GM18907 (cell line): Measurements from ENCODE around the gene SYNDIG1L.
"Not testable (repeated sequence)": the region's sequence is repeated elsewhere in the genome, so short reads cannot be mapped to it uniquely, and the experiment has no call there.

Experiments
- ATAC-seq: cut with Tn5 transposase; IDR thresholded peaks from one replicate; pipeline ENCODE4 v1.9.1; 2021; ENCODE audit warnings: mild to moderate bottlenecking, moderate library complexity; ENCODE audit not compliant: unreplicated experiment

Gene SYNDIG1L

DNA sequence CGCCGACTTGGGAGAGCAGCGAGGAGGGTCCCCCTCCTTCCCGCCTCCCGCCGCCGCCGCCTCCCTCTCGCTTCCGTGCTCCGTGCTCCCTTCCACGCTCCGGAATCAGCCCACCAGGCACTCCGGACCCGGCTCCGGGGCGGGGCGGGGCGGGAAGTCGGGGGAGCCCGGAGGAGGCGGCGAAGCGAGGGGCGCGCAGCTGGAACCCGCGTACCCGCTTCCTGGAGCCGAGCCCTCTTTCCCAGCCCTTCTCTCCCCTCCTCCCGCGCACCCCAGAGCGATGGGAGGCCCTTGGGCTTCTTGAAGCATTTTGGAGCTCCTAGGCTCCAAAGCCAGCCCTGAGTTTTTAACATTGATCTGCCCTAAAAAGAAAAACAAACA, at the start of gene SYNDIG1L:
Gene SYNDIG1L (minus strand): TSS at position 9 of the 381 bp plus-strand sequence. CDS start 16,466 bp downstream, outside the sequence.
- no peak for ATAC-seq

- no peak for ATAC-seq
Observed at GRCh38 chr14:74475678-74476077, 49.7 kb upstream of the SYNDIG1L start.

- no peak for ATAC-seq
Observed at GRCh38 chr14:74474376-74474775, 48.4 kb upstream of the SYNDIG1L start.

DNA sequence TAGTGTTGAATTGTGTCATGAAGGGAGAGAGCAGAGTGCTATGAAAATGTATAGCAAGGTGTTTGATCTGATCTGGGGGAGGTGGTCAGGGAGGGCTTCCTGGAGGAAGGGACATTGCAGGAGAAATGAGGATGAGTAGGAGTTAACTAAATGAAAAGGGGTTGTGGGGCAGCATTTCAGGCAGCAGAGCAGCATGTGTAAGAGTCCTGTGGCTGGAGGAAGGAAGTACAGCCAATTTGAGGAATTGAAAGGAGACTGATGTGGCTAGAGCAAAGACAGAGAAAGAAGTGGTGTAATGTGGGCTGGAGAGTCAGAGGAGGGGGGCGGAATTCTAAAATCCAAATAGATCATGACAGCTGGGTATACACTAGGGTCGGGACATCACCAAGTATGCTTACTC, 46.6 kb upstream of the SYNDIG1L start:
- ATAC-seq: no peak

DNA sequence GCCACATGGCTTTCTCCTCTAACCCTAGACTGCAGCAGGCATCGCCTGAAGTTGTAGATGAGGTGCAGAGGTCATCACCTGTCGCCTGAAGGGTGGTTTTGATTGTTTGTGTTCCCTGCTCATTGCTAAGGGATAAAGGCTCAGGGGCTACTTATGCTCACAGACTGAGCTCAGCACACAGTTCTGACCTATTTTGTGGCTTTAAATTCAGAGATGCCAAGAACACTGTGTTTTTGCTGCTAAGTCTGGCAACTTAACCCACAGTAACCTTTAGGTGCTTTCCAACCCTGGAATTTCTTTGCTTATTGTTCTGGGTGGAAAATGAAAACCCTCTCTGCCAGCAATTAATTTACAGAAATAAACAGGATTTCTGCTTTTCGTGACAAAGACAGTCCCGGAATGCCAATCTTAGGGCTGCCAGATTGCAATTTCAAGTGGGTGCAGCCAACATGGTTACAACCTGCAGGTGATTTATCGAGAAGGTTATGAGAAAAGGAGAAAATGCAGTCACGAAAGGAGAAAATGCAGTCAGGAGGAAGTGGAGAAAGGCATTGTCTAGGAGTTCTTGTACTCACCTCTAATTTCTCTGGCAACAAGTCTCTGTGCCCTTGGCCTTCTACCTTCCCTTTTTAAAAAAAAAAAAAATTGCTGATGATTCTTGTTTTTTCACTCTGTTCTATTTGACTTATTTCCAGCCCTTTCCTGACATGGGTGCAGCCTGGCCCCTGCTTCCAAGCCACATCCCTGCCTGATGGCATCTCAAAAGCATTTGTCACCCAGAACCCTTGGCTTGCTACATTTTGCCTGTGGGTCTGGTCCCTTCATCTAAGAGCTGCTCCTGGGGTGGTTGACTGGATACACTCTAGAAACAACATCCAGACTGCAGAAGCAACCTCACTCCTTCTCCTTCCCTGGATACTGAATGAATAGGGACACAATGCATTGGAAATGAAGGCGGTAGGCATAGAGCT, 43.8 kb upstream of the SYNDIG1L start:
- no peak for ATAC-seq

DNA sequence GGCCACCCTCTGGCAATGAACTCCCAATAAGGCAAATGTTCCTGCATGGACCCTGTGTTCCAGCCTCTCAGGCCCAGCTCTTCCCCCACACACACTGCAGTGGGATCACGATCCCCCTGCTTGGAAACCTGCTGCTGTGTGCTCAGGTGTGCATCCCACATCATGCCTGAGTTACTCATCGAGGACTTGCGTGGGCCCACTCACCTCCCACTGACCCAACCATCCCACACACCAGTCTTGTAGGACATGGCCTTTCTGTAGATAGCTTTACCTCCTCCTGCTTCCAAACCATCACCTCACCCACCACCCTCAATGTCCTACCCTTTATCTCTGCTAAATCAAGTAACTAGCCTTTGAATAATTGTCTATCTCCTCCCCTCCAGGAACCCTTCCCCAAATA, 42.5 kb upstream of the SYNDIG1L start:
- no peak for ATAC-seq

GRCh38 chr14:74465335-74465734, 39.3 kb upstream of the SYNDIG1L start:
- no peak for ATAC-seq

GRCh38 chr14:74464785-74465184, 38.8 kb upstream of the SYNDIG1L start:
- ATAC-seq: no peak

DNA sequence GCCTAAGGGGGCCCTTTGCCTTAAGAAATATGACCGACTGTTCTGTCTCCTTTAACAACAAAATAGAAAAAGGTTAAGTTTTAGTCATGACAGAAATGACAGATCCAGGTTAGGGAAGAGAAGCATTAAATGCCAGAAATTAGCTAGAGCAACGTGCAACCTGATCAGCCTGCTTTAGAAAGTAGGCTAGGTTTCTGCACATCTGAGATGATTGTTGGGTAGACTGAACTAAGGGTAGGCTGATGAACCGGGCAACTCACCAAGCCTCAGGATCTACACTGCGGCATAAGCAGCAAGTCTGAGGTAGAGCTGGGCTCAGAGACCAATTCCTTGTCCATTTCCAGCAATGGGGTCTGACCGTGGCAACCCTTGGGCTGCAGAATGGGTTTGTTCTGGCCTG, 37.7 kb upstream of the SYNDIG1L start:
- ATAC-seq: no peak

GRCh38 chr14:74462993-74463392, 37.0 kb upstream of the SYNDIG1L start:
- ATAC-seq: no peak

DNA sequence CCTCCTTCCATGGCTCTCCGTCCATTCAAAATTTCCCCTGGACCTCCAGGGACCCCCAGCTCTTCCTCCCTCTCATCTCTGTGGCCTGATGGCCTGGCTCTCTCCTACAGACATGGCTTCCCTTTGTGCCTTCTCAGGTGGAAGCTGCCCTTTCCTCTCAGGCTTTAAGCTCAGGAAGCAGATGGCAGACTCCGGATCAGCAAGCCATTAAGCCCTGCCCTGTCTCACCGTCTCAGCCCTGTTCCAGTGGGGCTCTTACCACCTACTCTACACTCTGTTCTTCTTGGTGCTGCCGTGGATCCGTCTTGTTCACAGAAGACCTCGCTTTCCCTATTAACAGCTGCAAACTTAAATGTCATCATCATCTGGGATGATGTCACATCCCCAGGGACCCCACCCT, 34.0 kb upstream of the SYNDIG1L start:
- ATAC-seq: no peak

- no peak for ATAC-seq
Observed at GRCh38 chr14:74459289-74459946, 33.4 kb upstream of the SYNDIG1L start.

- no peak for ATAC-seq
Observed at GRCh38 chr14:74457565-74457895, 31.5 kb upstream of the SYNDIG1L start.

DNA sequence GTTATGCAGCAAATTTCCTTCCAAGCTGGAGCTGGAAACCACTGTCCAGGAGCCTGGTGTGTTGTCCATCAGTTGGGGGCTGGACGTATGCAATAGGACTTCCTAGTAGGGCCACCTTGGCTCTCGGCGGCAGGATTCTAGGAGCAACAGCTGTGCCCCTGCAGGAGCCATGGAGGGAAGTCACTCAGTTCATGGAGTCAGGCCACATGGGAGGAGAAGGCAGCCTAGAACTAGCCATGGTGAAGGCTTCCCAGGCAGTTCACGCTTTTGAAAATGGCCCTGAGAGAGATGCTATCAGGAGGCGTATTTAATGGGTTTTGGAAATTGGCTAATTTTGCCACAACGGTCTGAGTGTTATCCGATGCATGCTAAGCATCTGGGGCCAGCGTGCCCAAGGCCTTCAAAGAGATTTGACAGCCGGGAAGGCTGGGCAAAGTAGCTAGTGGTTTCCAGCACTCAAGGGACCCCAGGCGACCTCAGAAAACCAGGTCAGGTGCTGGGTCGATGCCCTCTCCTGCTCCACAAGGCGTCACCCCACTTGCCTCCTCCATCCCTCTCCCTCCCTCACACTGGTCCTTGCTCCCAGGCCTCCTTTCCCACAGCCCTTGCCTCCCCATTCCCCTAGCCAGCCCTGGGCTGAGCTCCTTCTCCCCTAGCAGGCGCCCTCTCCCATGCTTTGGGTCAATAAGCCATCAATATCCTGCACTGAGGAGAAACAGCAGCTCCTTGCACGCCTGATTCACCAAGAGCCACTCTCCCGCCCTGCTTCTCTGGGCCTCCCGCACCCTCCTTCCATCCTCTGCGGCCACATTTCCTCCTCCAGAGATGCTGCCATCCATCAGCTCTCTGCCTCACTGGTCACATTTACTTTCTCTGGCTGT, 30.9 kb upstream of the SYNDIG1L start:
- no peak for ATAC-seq

GRCh38 chr14:74454397-74454796, 28.4 kb upstream of the SYNDIG1L start:
- not testable (repeated sequence) for ATAC-seq

- no peak for ATAC-seq
Observed at GRCh38 chr14:74444866-74445265, 18.9 kb upstream of the SYNDIG1L start.

- ATAC-seq: no peak
Observed at GRCh38 chr14:74442757-74443156, 16.7 kb upstream of the SYNDIG1L start.

DNA sequence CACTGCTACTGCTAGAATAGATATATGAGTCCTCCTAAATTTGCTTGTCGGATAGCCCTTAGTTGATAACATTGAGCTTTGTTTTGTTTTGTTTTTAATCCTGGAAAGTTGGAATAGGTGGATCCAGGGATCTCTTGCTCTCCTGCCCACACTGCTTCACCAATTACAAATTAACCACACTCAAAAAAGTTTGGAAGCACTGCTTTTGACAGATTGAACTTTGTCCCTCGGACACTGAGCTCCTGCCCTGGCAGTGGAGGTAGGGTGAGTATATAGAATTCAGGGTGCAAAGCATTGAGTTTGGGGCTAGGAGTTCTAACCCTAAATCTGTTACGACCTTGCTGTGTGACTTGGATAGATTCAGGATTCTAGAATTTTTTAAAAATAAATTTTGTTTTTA, 15.1 kb upstream of the SYNDIG1L start:
- ATAC-seq: no peak

DNA sequence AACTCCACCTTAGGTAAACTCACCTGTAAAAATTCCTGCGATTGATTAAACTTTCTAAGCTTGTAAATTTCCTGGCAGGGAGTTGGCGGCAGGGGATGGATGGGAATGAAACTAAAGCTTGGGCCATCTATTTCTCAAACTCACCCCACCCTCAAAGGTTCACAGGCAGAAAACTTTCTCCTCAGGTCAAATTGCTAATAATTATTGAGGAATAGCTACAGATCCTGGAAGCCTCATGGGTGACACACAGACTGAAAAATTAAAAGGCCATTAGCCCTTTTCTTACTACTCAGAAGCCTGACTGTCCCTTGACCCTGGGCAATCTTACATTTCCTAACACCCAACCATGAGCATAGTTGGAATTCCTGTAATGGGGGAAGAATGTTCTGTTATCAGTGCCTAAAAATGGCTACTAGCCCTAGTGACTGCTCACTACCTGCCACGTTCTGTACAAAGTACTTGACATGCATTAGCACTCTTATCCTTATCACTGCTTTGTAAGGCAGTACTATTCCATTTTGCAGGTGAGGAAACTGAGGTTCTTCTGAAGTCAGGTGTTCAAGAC, 12.4 kb upstream of the SYNDIG1L start:
- no peak for ATAC-seq

- ATAC-seq: no peak
Observed at GRCh38 chr14:74437496-74438053, 11.6 kb upstream of the SYNDIG1L start.

DNA sequence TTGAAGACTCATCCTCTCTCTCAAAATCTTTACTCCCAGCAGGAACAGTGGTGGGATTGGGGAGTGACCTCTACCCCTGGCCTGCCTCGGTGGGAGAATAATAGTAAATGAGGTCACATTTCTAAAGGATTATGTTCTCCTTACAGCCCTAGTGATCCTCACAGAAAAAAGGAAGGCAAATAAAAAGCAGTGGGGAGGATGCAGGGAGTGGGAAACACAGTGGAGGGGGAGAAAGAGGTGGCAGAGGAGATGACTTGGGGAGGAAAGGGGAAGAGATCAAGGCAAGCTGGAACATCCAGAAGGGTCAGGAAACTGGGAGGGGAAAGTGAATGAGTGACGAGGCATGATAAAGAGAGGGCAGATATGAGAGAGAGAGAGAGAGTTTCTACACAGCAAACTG, 8.3 kb upstream of the SYNDIG1L start:
- no peak for ATAC-seq
